Adrenal gland (tissue), 12 donors: ENCODE results near the gene VRK3. TPM values are rescaled to one million over a fixed set of nuclear protein-coding genes. Genes with fewer than 3 reads are reported as not detected.

ENCODE experiments used
- DNase-seq, 7 donors: peaks; one replicate each; pipeline ENCODE4 v3.0.0-alpha.2; 2019 to 2020
- H3K27ac ChIP-seq, 5 donors: fragments of 200-600 bp; sonication (generic) in 4 of 5; 1 replicate in 3 of 5; 2 replicates in 2 of 5; pipeline versions ENCODE4 v1.5.1 to v1.8.0; 2016 to 2020; ENCODE audit warnings: mild to moderate bottlenecking in 1 of 5
- H3K27me3 ChIP-seq: fragments of 200-600 bp; 2 replicates; pipeline ENCODE4 v1.8.0; 2021
- H3K36me3 ChIP-seq, 2 donors: fragments of 200-600 bp; replicated peaks in 1 of 2; 1 replicate in 1 of 2; 2 replicates in 1 of 2; pipeline versions ENCODE4 v1.5.1 to v1.8.0; 2018 to 2022
- H3K4me1 ChIP-seq, 2 donors: fragments of 200-600 bp; replicated peaks in 1 of 2; 1 replicate in 1 of 2; 2 replicates in 1 of 2; pipeline versions ENCODE4 v1.5.1 to v1.8.0; 2018 to 2021
- H3K4me3 ChIP-seq, 4 donors: fragments of 200-600 bp; sonication (generic) in 3 of 4; one replicate each; pipeline ENCODE4 v1.5.1; 2016 to 2018
- H3K9me3 ChIP-seq, 3 donors: fragments of 200-600 bp; sonication (generic) in 1 of 3; replicated peaks in 1 of 3; 1 replicate in 2 of 3; 2 replicates in 1 of 3; pipeline versions ENCODE4 v1.5.1 to v1.8.0; 2016 to 2021
- CTCF ChIP-seq, 6 experiments: fragments of 450-650 bp in 4 of 6; fragments of 200-600 bp in 2 of 6; sonication (generic) in 1 of 6; IDR thresholded peaks; 1 replicate in 5 of 6; 2 replicates in 1 of 6; pipeline versions ENCODE4 v1.5.1 to v1.8.0; 2016 to 2021; ENCODE audit warnings: antibody characterized with exemption in 6 of 6, mild to moderate bottlenecking in 2 of 6, moderate library complexity in 1 of 6
- POLR2A ChIP-seq, 2 donors: fragments of 450-650 bp; IDR thresholded peaks; one replicate each; pipeline ENCODE4 v1.6.1; 2017; ENCODE audit warnings: antibody characterized with exemption in 2 of 2, mild to moderate bottlenecking in 2 of 2, moderate library complexity in 1 of 2
- WGBS, 4 donors: extraction: QIAGEN DNeasy Blood & Tissue Kit in 2 of 4; methylation state at CpG; one replicate each; pipeline versions ENCODE4 v1.1.5 to v1.1.7; 2013 to 2017; 5-methylcytosine and 5-hydroxymethylcytosine counted together
- intact Hi-C, 2 donors: fragments of 100-400 bp; cut with DNase I; formaldehyde crosslinking; loops; one replicate each; pipeline versions ENCODE4 v1.14.1 to v1.15.0; 2022 to 2023
- polyA plus RNA-seq, 3 donors: library from polyadenylated mRNA; stranded (reverse); fragments of 200-250 nt in 2 of 3; fragments of 350-450 nt in 1 of 3; fragmentation: Illumina TruSeq in 1 of 3; extraction: RNeasy Lipid Tissue Mini Kit (QIAGEN cat#74804) in 1 of 3; gene quantifications; one replicate each; pipeline ENCODE4 v1.2.3, GENCODE V29; 2013 to 2014
- total RNA-seq, 9 donors: library from RNA; depleted of rRNA in 4 of 9; stranded (reverse); fragments of >200 nt in 4 of 9; fragments of 120-200 nt in 1 of 9; fragmentation: NEBNext Ultra II Directional in 1 of 9; extraction: Animal tissue kit (Norgen Biotek cat#: 25700) in 1 of 9; gene quantifications; one replicate each; pipeline versions ENCODE4 v1.1.0 to v1.2.4, GENCODE V29; 2013 to 2023
- donor health status: healthy with polysubstance abuse.
- donor health status: Bipolar disorder and iron deficiency.
- donor health status: DM: yes; HTN: yes; CAD: no.
- donor health status: DM: no; HTN: no; CAD: no.
- donor health status: DM: no; HTN: no; CAD: no.
- donor health status: DM: yes; HTN: yes; CAD: no.

Gene VRK3
- total and polyA plus RNA-seq, 12 donors, result 12.1 to 60.3 (median 45.4) TPM

GRCh38 chr19:50047671-50048070, 22.5 kb upstream of the VRK3 start:
- intact Hi-C loops, result no loop called here
- Histone ChIP-seq H3K4me3 (no peak overlapping the region), H3K4me1 (peaks cover 0 to 8% of the 10 kb centered on the region in 2 donors), H3K27me3 (no peaks in the 10 kb centered on the region), H3K9me3 (peaks cover 0 to 25% (median 0%) of the 10 kb centered on the region in 3 donors), H3K27ac (no peak overlapping the region), H3K36me3 (peaks cover 0 to 39% of the 10 kb centered on the region in 2 donors)
- no peak for DNase-seq
- TF ChIP-seq POLR2A (IDR thresholded peaks at IDR 0.05), result no peak
- TF ChIP-seq CTCF (IDR thresholded peaks at IDR 0.05), result no peak
- WGBS, 4 donors, result 88 to 100% (median 94%) methylated on average over 1 to 4 of the region's 4 CpGs

- WGBS, 4 donors, result 50 to 69% (median 64%) methylated on average over 13 to 14 of the region's 14 CpGs
Observed at GRCh38 chr19:50046649-50047503, 21.7 kb upstream of the VRK3 start.

GRCh38 chr19:50044922-50045321, 19.8 kb upstream of the VRK3 start:
- peaks cover 0 to under 1% of the 10 kb centered on the region in 2 donors for H3K4me1 ChIP-seq
- intact Hi-C loops, result no loop called here
- peaks cover 0 to 67% of the 10 kb centered on the region in 2 donors for H3K36me3 ChIP-seq
- H3K27ac ChIP-seq, result no peak overlapping the region
- no peak for DNase-seq
- peaks cover 0 to 25% (median 0%) of the 10 kb centered on the region in 3 donors for H3K9me3 ChIP-seq
- WGBS, 4 donors, result 98 to 100% (median 99%) methylated on average over 7 of the region's 7 CpGs
- no peaks in the 10 kb centered on the region for H3K27me3 ChIP-seq
- H3K4me3 ChIP-seq, result no peak overlapping the region
- TF ChIP-seq POLR2A (IDR thresholded peaks at IDR 0.05), result no peak

More at GRCh38 chr19:50046649-50047503, 21.7 kb upstream of the VRK3 start:
- Histone ChIP-seq H3K9me3 (peaks cover 0 to 25% (median 0%) of the 10 kb centered on the region in 3 donors), H3K4me1 (peaks cover 0 to 8% of the 10 kb centered on the region in 2 donors), H3K27ac (no peak overlapping the region), H3K27me3 (no peaks in the 10 kb centered on the region), H3K4me3 (no peak overlapping the region), H3K36me3 (peaks cover 0 to 47% of the 10 kb centered on the region in 2 donors)
- peak in 6 of 7 donors; percentile 52 to 88 (median 68) for DNase-seq
- intact Hi-C loops, result no loop called here
- TF ChIP-seq POLR2A (IDR thresholded peaks at IDR 0.05) (no peak), CTCF (IDR thresholded peaks at IDR 0.05) (peak; percentile 37 to 80 (median 67))

GRCh38 chr19:50043967-50044366, 18.8 kb upstream of the VRK3 start:
- 94 to 100% (median 99%) methylated on average over 2 of the region's 2 CpGs for WGBS, 4 donors
- Histone ChIP-seq H3K36me3 (peaks cover 0 to 76% of the 10 kb centered on the region in 2 donors), H3K4me1 (no peaks in the 10 kb centered on the region), H3K9me3 (peaks cover 0 to 25% (median 0%) of the 10 kb centered on the region in 3 donors), H3K27me3 (no peaks in the 10 kb centered on the region), H3K27ac (no peak overlapping the region), H3K4me3 (no peak overlapping the region)
- intact Hi-C loops, result no loop called here
- DNase-seq, result no peak
- no peak for TF ChIP-seq CTCF (IDR thresholded peaks at IDR 0.05)
- TF ChIP-seq POLR2A (IDR thresholded peaks at IDR 0.05), result no peak
